Brain pericyte (primary cell): ENCODE data around the gene ARPC2.
"Not testable (repeated sequence)": the region's sequence is repeated elsewhere in the genome, so short reads cannot be mapped to it uniquely, and the experiment has no call there.

Experiments used
- DNase-seq: peaks from one replicate; pipeline ENCODE4 v3.0.0-alpha.2; 2012; ENCODE audit warnings: low read depth, low spot score

ARPC2 gene

GRCh38 chr2:218216674-218217359 lies at the start of gene ARPC2:
ARPC2 (plus strand) TSS chr2:218217189; CDS start chr2:218217471, 282 bp downstream.
- peak; percentile 95 for DNase-seq

- no peak for DNase-seq
Observed at GRCh38 chr2:218168016-218168415, 49.0 kb upstream of the ARPC2 start.

GRCh38 chr2:218168635-218169462 lies 48.1 kb upstream of the ARPC2 start:
- DNase-seq = no peak

- no peak for DNase-seq
Observed at GRCh38 chr2:218169757-218170546, 47.0 kb upstream of the ARPC2 start.

- not testable (repeated sequence) for DNase-seq
Observed at GRCh38 chr2:218171744-218172143, 45.2 kb upstream of the ARPC2 start.

- no peak for DNase-seq
Observed at GRCh38 chr2:218172845-218173244, 44.1 kb upstream of the ARPC2 start.

GRCh38 chr2:218179782-218180181 lies 37.2 kb upstream of the ARPC2 start:
- no peak for DNase-seq

GRCh38 chr2:218180467-218181114 lies 36.4 kb upstream of the ARPC2 start:
- no peak for DNase-seq

GRCh38 chr2:218184331-218184730 lies 32.7 kb upstream of the ARPC2 start:
- no peak for DNase-seq

- no peak for DNase-seq
Observed at GRCh38 chr2:218186355-218186766, 30.6 kb upstream of the ARPC2 start.

GRCh38 chr2:218186876-218187275 lies 30.1 kb upstream of the ARPC2 start:
- no peak for DNase-seq

- DNase-seq = no peak
Observed at GRCh38 chr2:218187296-218188015, 29.5 kb upstream of the ARPC2 start.

- no peak for DNase-seq
Observed at GRCh38 chr2:218188528-218188927, 28.5 kb upstream of the ARPC2 start.

- DNase-seq = no peak
Observed at GRCh38 chr2:218192902-218193430, 24.0 kb upstream of the ARPC2 start.

- DNase-seq = no peak
Observed at GRCh38 chr2:218193701-218194100, 23.3 kb upstream of the ARPC2 start.

GRCh38 chr2:218194880-218195279 lies 22.1 kb upstream of the ARPC2 start:
- no peak for DNase-seq

- no peak for DNase-seq
Observed at GRCh38 chr2:218196974-218197373, 20.0 kb upstream of the ARPC2 start.

GRCh38 chr2:218202266-218202665 lies 14.7 kb upstream of the ARPC2 start:
- DNase-seq = no peak

- DNase-seq = no peak
Observed at GRCh38 chr2:218209078-218209477, 7.9 kb upstream of the ARPC2 start.

- DNase-seq = no peak
Observed at GRCh38 chr2:218214116-218214515, 2.9 kb upstream of the ARPC2 start.

- no peak for DNase-seq
Observed at GRCh38 chr2:218216336-218216673, 684 bp upstream of the ARPC2 start.
